ENCODE results near the gene RTN4. TPM values are rescaled to one million over a fixed set of nuclear protein-coding genes. Genes with fewer than 3 reads are reported as not detected.

Gene RTN4
- total RNA-seq, 2 donors from 2014 or later: 74.9 to 131 TPM

DNA sequence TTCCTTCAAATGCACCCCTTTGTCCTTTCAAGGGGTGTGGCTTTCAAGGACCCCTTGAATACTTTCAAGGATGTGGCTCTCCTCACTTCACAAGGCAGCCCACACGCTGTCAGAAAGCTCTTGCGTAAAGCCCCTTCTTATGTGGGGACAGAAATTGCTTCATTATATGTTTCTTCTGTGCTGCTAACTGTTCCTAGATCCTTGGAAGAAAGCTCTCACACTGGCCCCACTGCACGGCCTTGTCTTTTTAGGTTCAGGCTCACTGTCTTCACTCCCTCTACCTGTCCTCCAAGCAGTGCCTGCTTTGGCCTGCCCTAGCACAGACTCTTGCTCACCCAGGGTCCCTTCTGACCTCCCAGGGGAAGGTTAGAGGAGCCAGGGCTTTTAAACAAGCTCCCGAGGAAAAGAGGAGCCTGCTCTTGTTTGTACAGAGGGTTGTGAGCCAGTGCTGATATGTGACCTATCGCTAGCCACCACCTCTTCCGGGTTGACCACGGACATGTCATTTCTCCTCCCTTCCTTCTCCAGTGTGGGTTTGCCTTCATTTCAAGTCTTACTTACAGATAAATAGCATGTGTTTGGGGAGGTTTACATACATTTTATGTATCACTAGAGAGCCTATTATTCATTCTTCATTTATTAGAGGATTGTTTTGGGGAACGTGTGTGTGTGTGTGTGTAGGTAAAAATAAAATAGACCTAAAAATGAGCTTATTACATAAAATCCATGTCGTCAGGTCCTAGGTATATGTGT lies 94.7 kb downstream of the RTN4 start:
- no peaks in the 10 kb centered on the region for H3K27me3 Mint-ChIP-seq
- H3K27ac Mint-ChIP-seq: no peak overlapping the region
- H3K4me3 Mint-ChIP-seq: no peak overlapping the region
- H3K4me1 Mint-ChIP-seq: peaks cover under 1% of the 10 kb centered on the region
- no peak for ATAC-seq (replicated peaks)
- no peaks in the 10 kb centered on the region for H3K9me3 Mint-ChIP-seq
- no peaks in the 10 kb centered on the region for H3K36me3 Mint-ChIP-seq (ENCODE audit: low read depth)

DNA sequence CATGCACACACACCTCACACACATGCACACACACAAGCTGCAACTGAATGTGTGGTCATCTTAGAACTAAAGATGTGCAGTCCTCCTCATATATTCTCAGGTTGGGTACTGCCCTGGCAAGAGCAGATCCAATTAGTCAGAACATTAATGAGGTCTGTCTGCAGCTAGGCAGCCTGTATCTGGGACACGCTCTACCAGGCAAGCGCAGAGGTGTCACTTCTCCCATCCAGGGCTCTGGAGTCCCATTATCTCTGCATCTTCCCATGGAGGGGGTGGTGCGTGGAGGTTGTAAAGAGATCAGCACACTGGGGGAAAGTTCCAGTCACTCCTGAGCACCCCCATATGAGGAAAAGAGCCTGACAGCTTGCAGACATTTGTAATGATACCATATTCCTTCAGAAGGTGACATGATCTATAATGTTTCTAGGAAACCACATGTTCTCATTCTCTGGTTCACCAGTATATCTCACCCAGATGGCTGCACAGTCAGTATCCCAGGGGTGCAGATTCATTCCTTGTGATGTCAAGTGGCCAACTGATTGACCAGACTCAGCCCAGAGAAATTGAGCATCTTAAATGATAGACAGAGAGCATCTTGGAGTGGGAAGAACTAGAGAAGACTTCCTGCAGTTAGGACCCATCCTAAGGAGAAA lies 95.4 kb downstream of the RTN4 start:
- H3K27ac Mint-ChIP-seq: no peak overlapping the region

DNA sequence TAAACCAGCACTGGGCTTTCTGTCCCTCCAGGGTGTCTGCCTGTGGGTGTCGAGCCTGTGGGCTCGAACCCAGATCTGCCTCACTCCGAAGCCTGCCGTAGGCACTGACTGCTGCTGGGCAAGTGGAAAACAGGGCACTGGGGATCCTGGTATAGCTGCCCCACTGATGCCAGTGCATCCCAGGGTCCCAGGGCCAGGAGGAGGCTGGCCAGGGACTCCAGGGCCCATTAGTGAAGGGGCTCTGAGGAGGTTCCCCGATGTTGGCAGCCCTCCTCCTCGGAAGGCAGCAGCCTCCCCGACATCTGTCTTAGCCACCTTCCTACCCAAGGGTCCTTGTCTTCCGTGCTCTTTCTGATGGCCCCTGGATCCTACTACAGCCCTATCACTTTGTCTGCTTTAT lies 96.1 kb downstream of the RTN4 start:
- no peak overlapping the region for H3K4me3 Mint-ChIP-seq
- no peak overlapping the region for H3K27ac Mint-ChIP-seq
- no peaks in the 10 kb centered on the region for H3K4me1 Mint-ChIP-seq
- H3K36me3 Mint-ChIP-seq (ENCODE audit: low read depth): no peaks in the 10 kb centered on the region
- H3K9me3 Mint-ChIP-seq: no peaks in the 10 kb centered on the region
- no peak for ATAC-seq (replicated peaks)
- peaks cover 2% of the 10 kb centered on the region for H3K27me3 Mint-ChIP-seq

More for the DNA sequence above, 95.4 kb downstream of the RTN4 start:
- Mint-ChIP-seq H3K27me3 (no peaks in the 10 kb centered on the region), H3K4me3 (no peak overlapping the region), H3K36me3 (ENCODE audit: low read depth) (no peaks in the 10 kb centered on the region), H3K4me1 (no peaks in the 10 kb centered on the region), H3K9me3 (no peaks in the 10 kb centered on the region)
- no peak for ATAC-seq (replicated peaks)

DNA sequence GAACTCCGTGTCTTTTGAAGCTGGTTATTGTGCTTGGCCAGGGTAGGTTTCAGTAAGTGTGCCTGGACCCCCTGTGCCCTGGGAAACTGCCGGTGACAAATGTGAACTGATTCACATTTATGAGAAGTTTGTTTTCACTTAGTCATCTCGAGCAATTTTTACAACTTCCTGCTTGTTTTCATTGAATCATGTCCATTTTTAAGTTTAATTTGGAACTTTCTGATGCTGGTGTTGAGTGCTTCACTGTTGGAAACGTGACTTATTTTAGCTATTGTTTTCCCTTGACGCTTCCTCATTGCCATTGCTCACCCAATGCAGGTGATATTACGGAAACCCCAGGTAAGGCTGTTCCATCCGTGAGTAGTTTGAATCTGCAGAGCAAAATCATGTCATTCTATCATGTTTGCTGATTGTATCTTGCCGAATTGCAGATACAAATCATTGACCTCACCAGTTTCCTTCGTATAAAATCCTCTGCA lies 97.2 kb downstream of the RTN4 start:
- no peak overlapping the region for H3K4me3 Mint-ChIP-seq
- ATAC-seq (replicated peaks): peak; percentile 32
- H3K9me3 Mint-ChIP-seq: no peaks in the 10 kb centered on the region
- H3K4me1 Mint-ChIP-seq: no peaks in the 10 kb centered on the region
- H3K27ac Mint-ChIP-seq: no peak overlapping the region
- H3K36me3 Mint-ChIP-seq (ENCODE audit: low read depth): no peaks in the 10 kb centered on the region
- H3K27me3 Mint-ChIP-seq: peaks cover 4% of the 10 kb centered on the region

DNA sequence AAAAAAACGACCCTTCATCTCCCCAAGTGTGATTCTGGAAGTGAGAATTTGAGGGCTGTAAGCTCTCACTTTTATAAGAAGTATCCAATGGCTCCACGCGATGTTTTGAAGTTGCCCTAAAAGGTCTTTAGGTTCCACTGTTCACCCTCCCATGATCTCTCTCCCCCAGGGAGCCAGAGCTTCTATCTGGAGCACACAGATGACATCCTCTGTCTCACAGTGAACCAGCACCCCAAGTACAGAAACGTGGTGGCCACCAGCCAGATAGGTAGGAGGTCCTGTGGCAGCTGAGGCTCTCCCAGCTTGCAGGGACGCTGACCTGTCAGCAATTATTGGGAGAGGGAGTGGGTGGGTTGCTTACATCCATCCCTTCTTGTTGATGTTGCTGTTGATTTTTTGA lies 97.8 kb downstream of the RTN4 start:
- Mint-ChIP-seq H3K4me3 (no peak overlapping the region), H3K36me3 (ENCODE audit: low read depth) (no peaks in the 10 kb centered on the region), H3K9me3 (no peaks in the 10 kb centered on the region), H3K27me3 (peaks cover 4% of the 10 kb centered on the region), H3K4me1 (no peaks in the 10 kb centered on the region), H3K27ac (no peak overlapping the region)
- ATAC-seq (replicated peaks): no peak

DNA sequence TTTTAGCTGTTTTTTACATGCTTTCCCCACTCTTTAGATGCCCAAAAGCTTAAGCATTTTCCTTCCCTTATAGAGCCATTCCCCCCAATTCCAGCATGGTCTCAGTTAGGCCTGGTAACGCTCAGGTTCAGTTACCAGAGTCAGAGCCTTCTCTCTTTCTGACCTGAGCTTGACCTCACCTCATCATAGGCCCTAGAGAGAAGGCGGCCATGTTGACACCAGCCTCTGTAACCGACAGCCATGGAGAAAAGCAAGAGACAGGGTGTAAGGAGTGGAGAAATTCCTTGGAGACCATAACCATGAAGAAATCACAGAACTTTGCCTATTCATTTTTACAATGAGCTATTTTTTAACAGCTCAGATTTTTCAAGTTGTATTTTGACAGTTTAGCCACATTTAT lies 99.4 kb downstream of the RTN4 start:
- Mint-ChIP-seq H3K4me3 (no peak overlapping the region), H3K9me3 (no peaks in the 10 kb centered on the region), H3K27ac (no peak overlapping the region), H3K4me1 (no peaks in the 10 kb centered on the region), H3K36me3 (ENCODE audit: low read depth) (no peaks in the 10 kb centered on the region), H3K27me3 (peaks cover 6% of the 10 kb centered on the region)
- ATAC-seq (replicated peaks): no peak

DNA sequence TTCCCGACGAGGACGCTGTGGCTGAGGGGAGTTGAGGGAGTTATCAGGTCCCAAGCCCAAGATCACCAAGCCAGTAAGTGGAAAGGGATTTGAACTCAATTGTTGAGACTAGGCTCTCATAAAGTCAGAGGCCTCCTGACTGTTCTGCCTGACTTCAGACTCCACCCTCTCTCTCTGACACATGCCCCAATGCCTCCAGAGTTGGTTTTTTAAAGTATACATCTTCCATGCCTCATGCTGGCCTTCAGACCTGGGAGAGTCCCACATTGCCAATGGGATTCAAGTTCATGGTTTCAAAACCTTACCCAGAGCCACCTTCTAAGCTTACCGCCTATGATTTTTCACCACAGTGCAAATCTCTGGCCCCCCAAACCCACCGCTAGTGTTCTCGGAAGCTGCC lies 100.8 kb downstream of the RTN4 start:
- H3K27me3 Mint-ChIP-seq: peaks cover 6% of the 10 kb centered on the region
- ATAC-seq (replicated peaks): no peak
- peaks cover 4% of the 10 kb centered on the region for H3K4me1 Mint-ChIP-seq
- no peak overlapping the region for H3K4me3 Mint-ChIP-seq
- no peaks in the 10 kb centered on the region for H3K36me3 Mint-ChIP-seq (ENCODE audit: low read depth)
- H3K27ac Mint-ChIP-seq: no peak overlapping the region
- H3K9me3 Mint-ChIP-seq: no peaks in the 10 kb centered on the region

DNA sequence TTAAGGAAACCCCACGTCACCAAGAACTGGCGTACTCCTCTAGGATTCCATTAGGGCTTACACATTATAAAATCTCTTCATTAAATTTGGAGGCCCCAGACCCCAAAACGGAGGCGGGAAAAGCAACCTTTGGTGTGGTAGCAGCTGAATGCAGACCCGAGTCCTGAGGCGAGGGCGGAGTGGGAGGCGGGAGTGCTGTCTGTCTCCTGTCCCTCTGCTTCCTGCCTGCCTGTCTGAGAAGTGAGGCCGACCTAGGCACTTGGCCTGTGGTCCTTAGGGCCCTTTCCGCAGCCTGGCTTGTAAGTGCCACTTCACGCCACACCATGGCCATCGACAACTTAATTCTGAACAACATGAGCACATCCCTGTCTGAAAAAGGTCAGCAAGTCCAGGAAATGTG lies 102.1 kb downstream of the RTN4 start:
- H3K4me3 Mint-ChIP-seq: no peak overlapping the region
- no peak overlapping the region for H3K27ac Mint-ChIP-seq
- peaks cover 6% of the 10 kb centered on the region for H3K27me3 Mint-ChIP-seq
- H3K4me1 Mint-ChIP-seq: peaks cover 4% of the 10 kb centered on the region
- H3K36me3 Mint-ChIP-seq (ENCODE audit: low read depth): no peaks in the 10 kb centered on the region
- H3K9me3 Mint-ChIP-seq: no peaks in the 10 kb centered on the region
- no peak for ATAC-seq (replicated peaks)

DNA sequence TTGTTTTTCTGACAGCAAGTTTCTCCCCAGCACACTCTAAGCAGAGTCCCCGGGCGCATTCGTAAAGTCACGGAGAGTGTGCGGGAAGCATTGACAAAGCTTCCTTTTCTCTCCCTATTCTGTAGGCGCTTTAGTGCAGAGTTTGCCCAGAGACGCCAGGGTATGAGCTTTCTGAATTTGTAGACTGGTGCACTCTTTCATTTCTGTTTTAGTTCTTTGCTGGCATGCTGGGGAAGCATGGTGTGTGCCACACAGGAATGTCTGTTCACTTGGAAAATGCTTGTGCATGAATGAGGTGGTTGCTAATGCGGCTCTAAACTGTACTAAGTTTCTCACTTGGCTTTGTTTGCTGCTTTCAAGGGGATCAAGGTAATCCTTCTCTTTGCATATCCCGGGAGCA lies 102.6 kb downstream of the RTN4 start:
- Mint-ChIP-seq H3K9me3 (no peaks in the 10 kb centered on the region), H3K27me3 (peaks cover 6% of the 10 kb centered on the region), H3K4me3 (no peak overlapping the region), H3K27ac (no peak overlapping the region), H3K4me1 (peaks cover 4% of the 10 kb centered on the region), H3K36me3 (ENCODE audit: low read depth) (no peaks in the 10 kb centered on the region)
- no peak for ATAC-seq (replicated peaks)

DNA sequence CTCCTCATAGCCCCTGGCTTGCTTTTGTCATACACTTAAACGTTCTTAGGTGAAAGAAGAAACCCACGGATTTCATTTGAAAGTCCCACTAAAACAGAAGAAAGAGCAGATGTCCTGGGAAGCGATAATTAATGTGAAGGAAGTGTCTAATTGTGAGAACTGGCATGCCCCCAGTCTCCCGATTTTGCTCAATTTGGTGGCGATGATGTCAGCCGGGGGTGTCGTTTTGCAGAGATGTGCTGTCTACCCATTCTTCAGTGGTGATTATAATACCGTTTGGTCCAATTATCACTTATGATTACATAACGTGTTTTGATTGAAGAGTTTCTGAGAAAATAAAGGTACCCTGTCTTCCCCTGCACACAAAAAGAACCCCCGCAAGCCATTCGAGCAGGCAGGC lies 103.1 kb downstream of the RTN4 start:
- H3K36me3 Mint-ChIP-seq (ENCODE audit: low read depth): no peaks in the 10 kb centered on the region
- no peak overlapping the region for H3K4me3 Mint-ChIP-seq
- no peak for ATAC-seq (replicated peaks)
- H3K27ac Mint-ChIP-seq: no peak overlapping the region
- peaks cover 4% of the 10 kb centered on the region for H3K4me1 Mint-ChIP-seq
- no peaks in the 10 kb centered on the region for H3K9me3 Mint-ChIP-seq
- H3K27me3 Mint-ChIP-seq: peaks cover 6% of the 10 kb centered on the region

DNA sequence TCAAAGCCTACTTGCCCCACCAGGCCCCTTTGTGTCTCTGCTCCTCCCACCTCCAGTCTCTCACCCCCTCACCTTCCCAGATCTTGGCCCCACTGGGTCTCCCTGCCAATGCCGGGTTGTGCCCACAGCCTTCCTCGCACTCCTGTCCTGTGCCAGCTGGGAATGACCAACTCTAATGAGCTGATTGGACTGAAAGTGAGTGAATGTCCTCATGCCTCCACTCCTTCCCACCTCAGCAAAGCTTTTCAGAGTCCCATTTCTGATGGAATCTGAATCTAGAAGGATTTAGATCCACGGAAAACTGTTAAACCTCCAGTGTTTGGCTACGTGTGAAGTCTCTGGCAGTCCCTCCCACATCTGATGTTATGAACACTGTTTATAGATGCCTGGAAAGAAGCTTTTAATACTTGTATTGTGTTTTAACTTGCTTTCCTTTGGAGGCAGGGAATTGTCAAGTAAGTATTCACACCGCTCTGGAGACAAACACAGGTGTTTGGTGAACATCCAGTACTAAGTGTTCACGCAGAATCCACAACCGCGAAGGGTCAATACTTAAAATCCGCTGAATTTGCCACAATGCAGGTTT lies 103.9 kb downstream of the RTN4 start:
- Mint-ChIP-seq H3K27ac (no peak overlapping the region), H3K4me1 (peaks cover 4% of the 10 kb centered on the region), H3K36me3 (ENCODE audit: low read depth) (no peaks in the 10 kb centered on the region), H3K27me3 (peaks cover 6% of the 10 kb centered on the region), H3K9me3 (no peaks in the 10 kb centered on the region), H3K4me3 (no peak overlapping the region)
- ATAC-seq (replicated peaks): no peak

DNA sequence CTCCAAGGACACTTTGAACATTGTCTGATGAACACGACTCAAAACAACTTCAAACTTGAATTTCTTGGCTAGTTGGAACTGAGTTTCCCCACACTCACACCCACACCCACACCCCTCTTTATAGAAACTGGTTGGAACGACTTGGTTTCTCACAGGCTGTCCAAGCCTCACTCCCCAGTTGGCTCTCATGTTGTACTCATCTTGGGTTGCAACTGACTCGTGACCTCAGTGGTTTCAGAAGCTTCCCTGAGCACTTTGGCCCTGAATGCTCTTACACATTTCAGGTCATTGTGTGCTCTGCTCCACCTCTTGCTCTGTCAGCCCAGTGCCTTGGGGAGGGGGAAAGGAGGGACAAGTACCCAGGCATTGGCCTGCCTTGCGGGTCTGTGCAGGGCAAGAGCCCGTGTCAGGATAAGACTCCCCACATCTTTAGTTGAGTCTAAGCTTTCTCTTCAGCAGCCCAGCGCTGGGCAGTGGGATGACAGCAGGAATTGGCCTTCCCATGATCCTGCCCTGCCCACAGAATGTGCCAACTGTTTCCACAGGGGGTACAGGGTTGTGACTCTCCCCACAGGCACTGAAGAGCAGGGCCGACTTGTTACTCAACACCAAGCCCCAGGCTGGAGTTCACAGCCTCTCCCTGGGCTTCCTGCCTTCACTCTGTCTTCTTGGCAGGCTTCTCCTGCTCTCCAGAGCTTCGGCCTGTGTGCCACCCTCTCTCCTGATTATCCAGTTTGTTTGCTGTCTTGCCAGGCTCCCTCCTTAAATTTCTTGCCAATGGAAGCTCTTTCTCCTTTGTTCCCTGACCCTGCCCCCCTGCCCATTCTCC lies 104.6 kb downstream of the RTN4 start:
- Mint-ChIP-seq H3K4me1 (peaks cover 4% of the 10 kb centered on the region), H3K4me3 (no peak overlapping the region), H3K27me3 (peaks cover 6% of the 10 kb centered on the region), H3K36me3 (ENCODE audit: low read depth) (no peaks in the 10 kb centered on the region), H3K27ac (peak overlapping the region; percentile 20), H3K9me3 (no peaks in the 10 kb centered on the region)
- ATAC-seq (replicated peaks): peak; percentile 79

DNA sequence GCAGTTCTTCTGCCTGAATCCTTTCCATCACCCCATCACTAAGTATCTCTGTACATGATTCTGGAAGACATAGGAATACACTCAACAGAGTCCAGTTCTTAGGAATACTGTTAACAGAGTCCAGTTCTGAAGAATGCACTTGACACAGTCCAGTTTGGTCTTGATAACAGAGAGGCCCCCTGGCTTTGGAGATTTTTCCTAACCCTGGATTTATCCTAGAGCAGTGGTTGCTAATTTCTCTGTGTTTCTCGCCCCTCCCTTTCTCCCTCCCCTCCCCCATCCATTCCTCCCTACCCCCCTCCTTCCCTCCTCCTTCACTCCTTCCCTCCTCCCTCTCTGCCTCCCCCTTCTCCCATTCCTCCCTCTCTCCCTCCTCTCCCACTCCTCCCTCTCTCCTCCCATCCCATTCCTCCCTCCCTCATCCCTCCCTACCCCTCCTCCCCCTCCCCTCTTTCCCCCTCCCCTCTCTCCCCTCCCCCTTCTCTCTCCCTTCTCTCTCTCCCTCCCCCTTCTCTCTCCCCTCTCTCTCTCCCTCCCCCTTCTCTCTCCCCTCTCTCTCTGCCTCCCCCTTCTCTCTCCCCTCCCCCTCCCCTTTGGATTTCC lies 105.4 kb downstream of the RTN4 start:
- ATAC-seq (replicated peaks): no peak
- Mint-ChIP-seq H3K27me3 (peaks cover 6% of the 10 kb centered on the region), H3K4me1 (peaks cover 4% of the 10 kb centered on the region), H3K36me3 (ENCODE audit: low read depth) (no peaks in the 10 kb centered on the region), H3K4me3 (no peak overlapping the region), H3K9me3 (no peaks in the 10 kb centered on the region), H3K27ac (no peak overlapping the region)

DNA sequence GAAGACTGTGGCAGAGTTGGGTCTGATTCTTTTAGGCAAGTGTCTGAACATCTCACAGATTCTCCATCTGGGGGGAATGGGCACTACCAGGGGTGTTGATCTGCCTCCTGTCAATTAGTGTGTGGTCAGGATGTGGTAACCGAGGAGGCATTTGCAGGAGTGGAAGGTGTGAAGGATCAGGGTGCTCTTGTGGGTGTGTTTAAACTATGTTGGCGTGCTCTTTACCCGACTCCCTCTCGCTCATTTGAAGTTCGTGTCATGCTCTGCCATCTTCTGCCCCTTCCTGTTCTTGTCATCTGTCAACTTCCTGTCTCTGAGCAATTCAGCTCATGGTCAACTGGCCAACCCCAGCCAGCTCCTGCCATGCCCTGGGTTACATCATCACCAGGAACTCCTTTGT lies 107.9 kb downstream of the RTN4 start:
- Mint-ChIP-seq H3K4me3 (no peak overlapping the region), H3K4me1 (peaks cover 4% of the 10 kb centered on the region)
- ATAC-seq (replicated peaks): peak; percentile 67

More for the DNA sequence above, 107.9 kb downstream of the RTN4 start:
- Mint-ChIP-seq H3K27me3 (peaks cover 3% of the 10 kb centered on the region), H3K27ac (no peak overlapping the region), H3K9me3 (no peaks in the 10 kb centered on the region), H3K36me3 (ENCODE audit: low read depth) (no peaks in the 10 kb centered on the region)
